VCaP (cell line): ENCODE data around the gene ATXN10.

Experiments
- H3K27ac ChIP-seq: fragments of 450-650 bp; 2 replicates; pipeline ENCODE4 v1.5.1; 2017
- TF ChIP-seq, protein P1 (sequence below): fragments of 450-650 bp; conservative IDR thresholded peaks from 2 replicates; pipeline ENCODE4 v1.5.1; 2017; ENCODE audit warnings: mild to moderate bottlenecking, moderate library complexity

ATXN10 gene

DNA sequence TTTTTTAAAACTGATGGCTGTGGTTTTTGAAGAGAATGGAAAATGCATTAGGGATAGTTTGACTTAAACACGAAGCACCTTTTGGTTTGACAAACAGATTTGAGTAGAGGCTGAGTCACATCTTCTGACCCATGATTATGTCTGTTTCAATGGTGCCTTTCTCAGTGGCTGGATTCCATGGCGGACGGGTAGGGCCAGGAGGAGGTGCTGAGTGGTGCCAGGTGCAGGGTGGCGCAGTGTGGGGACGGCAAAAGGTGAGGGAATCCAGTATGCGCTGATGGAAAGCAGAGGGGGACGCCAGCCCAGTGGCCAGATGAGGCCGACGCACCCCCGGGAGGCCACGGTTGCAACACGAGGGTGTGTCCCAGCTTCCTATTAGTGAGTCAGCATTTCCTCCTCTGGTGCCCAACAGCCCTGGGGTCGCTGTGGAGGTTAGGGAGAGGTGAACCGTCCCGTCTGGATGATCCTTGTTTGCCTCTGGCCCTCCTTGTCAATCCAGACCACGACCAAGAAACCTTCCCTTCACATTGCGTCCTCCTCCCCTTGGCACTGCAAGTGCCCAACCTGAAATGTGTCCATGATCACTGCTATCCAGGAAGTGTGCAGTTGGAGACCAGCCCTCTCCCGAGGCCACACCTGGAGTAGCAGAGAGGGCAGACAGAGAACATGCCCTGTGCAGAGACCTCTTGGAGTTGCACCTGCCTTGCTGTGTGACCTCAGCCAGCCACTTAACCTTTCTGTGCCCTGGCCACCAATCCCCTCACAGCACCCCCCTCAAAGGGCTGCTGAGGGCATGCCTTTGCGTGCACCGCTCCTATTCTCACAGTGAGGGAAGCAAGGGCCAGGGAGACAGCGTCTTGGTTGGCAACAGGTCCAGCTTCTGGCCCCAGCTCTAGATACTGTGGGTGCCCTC, 32.5 kb upstream of the ATXN10 start:
- TF ChIP-seq, protein P1, sequence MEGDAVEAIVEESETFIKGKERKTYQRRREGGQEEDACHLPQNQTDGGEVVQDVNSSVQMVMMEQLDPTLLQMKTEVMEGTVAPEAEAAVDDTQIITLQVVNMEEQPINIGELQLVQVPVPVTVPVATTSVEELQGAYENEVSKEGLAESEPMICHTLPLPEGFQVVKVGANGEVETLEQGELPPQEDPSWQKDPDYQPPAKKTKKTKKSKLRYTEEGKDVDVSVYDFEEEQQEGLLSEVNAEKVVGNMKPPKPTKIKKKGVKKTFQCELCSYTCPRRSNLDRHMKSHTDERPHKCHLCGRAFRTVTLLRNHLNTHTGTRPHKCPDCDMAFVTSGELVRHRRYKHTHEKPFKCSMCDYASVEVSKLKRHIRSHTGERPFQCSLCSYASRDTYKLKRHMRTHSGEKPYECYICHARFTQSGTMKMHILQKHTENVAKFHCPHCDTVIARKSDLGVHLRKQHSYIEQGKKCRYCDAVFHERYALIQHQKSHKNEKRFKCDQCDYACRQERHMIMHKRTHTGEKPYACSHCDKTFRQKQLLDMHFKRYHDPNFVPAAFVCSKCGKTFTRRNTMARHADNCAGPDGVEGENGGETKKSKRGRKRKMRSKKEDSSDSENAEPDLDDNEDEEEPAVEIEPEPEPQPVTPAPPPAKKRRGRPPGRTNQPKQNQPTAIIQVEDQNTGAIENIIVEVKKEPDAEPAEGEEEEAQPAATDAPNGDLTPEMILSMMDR, result no peak
- H3K27ac ChIP-seq, result peak overlapping the region; percentile 62

- H3K27ac ChIP-seq, result peak overlapping the region; percentile 62
- TF ChIP-seq, protein P1, result no peak
These were observed 31.9 kb upstream of the ATXN10 start for GRCh38 chr22:45639747-45640102.

- H3K27ac ChIP-seq, result peak overlapping the region; percentile 62; the same call in 1 of the 2 replicates
These were observed 31.2 kb upstream of the ATXN10 start for GRCh38 chr22:45640291-45640940.

DNA sequence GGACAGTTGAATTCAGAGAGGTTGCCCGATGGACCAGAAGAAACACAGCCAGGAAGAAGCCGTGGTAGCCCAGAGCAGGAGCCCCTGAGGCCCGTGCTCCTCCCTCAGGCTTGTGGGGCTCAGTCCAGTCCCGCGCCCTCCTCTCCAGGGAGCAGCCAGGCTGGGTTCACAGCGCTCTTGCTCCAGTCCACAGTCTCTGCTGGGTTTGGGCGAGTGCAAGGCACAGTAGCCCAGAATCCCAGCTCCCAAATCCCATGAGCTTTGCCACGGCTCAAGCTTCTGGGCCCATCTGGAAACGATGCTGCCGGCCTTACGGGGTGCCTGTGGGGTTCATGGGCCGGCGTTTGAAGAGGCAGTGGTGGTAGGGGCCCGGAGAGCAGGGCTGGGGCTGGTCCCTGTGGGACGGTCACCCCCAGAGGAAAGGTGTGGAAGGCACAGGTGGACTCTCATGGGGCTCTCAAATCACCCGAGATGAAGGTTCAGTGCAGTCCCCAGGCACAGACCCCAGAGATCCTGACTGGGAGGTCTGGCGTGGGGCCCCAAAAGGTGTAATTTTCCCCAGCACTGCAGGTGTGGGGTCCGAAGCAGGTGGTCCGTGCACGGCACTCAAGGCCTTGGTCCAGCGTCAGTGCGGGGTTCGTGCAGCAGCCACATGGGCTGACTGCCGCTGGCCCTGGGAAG, 30.6 kb upstream of the ATXN10 start:
- TF ChIP-seq, protein P1, result no peak
- no peak overlapping the region for H3K27ac ChIP-seq

More at GRCh38 chr22:45640291-45640940, 31.2 kb upstream of the ATXN10 start:
- TF ChIP-seq, protein P1, result no peak

DNA sequence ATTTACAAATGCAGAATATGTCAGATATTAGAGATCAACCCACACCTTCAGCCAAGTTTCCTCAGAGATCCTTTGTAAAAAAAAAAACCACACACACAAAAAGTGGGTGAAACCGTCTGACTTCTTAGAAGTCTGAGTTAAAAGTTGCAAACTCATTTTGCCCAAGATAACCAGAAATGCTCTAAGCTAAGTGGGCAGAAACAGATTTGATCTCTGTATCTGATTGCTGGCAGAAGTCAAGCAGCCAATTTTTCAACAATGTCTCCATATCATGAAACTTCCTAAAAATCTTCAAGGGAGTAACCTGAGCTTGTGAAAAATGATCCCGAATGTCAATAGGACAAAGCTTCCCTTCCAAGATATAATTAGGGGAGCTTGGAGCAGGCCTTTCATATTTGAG, 28.6 kb upstream of the ATXN10 start:
- TF ChIP-seq, protein P1, result no peak
- H3K27ac ChIP-seq, result no peak overlapping the region

- H3K27ac ChIP-seq, result no peak overlapping the region
These were observed 26.9 kb upstream of the ATXN10 start for GRCh38 chr22:45644714-45645113.

More at GRCh38 chr22:45644714-45645113, 26.9 kb upstream of the ATXN10 start:
- TF ChIP-seq, protein P1, result no peak
